NCI-H146 (cell line): ENCODE measurements around the gene AP1G2.
A peak's percentile ranks its signal among the peaks of the same experiment; 100 is the strongest.

Experiments used
- DNase-seq: peaks from one replicate; lab custom pipeline; 2025; lab: John Stamatoyannopoulos, UW

The AP1G2 gene

DNA sequence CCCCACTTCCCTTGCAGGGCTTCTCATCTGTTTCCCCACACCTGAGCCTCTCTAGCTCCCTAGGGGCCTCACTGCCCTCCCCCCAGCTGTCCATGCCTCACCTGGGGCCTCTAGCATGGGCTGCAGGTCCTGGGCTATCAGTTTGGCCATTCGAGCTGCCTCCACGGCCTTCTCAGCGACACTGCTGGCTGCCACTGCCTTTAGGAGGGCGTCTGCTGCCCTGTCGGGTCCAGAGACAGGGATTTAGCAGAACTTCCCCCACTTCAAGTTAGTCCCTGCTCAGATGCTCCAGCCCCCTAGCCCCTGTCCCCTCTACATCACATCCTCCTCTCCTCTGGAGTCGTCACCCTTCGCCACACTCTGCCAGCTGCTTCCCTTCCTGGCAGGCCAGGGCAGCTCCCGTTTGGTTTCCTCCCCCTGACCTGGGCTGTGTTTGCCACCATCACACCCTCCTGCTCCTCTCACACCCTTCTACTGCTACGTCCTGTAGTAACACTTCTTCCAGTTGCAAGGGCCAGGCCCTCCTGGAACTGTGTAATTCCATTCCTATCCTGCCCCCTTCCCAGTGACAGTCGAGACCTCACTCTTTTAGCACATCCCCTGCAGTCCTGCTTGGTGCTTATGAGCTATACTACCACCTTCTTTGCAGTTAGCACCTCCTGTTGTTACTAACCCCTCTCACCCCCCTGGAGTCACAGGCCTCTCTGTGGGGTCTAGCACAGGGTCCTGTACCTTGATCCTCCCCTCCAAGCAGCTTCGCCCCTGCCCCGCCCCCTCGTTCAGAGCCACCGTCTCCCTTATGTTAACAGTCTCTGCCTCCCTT lies 4.3 kb upstream of the AP1G2 start:
- DNase-seq, result no peak

DNA sequence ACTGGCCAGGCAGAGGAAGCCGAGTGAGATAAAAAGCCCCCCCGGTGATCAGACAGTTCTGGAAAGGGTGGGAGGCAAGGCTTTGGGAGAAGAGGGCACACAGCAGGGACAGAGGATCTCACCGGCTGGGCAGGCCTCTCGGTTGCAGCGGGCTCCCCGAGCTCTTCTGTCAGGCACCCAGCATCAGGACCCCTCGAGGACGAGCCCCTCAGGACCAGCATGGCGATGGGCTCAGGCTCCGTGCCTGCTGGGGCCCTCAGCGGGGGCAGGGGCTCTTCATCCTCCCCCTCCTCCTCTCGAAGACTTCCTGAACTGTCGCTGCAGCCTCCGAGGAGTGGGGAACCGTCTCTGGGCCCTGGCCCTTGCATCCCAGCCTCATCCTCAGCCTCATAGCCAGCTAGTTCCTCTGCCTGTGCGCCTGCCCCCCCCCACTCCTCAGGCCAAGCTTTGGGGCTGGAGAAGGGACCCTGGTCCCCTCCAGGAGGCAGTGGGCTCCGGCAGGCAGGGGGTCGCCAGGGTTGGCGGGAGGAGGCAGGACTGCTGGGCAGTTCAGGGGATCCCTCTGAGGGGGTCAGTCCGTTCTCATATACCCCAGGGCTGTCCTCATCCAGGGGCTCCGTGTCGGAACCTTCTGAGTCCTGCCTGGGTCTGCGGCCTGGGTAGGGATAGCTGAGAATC lies 3.4 kb upstream of the AP1G2 start:
- DNase-seq, result no peak

DNA sequence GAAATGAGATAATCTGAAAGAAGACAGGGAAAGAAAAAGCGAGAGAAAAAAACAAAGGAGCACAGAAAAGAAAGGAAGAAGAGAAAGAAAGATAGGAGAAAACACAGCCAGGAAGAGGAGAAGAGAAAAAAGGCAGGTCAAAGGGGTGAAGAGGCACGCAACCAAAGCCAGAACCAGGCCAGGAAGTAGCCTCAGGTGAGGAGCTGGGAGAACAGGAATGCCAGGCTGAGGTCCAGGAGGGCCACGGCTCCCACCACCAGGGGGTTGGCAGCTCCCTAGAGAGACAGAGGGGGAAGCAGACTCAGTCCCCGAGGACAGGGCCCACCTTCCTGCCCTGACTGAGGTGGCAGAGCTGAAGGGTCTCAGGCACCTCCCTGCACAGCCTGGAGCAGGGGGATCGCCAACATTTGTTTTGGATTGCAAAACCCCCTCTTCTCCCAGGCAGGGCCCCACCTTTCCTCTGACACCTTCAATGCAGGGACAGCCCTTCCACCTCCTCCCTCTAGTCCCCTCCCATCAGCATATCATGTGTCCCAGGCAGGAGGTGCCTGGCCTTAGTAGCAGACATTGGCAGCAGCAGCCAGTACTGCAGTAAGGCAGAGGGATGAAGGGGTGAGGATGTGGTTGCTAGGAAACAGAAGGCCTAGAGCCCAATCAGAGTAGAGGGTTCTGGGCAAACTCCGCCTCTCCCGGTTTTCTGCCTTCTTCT lies 2.0 kb upstream of the AP1G2 start:
- no peak for DNase-seq

DNA sequence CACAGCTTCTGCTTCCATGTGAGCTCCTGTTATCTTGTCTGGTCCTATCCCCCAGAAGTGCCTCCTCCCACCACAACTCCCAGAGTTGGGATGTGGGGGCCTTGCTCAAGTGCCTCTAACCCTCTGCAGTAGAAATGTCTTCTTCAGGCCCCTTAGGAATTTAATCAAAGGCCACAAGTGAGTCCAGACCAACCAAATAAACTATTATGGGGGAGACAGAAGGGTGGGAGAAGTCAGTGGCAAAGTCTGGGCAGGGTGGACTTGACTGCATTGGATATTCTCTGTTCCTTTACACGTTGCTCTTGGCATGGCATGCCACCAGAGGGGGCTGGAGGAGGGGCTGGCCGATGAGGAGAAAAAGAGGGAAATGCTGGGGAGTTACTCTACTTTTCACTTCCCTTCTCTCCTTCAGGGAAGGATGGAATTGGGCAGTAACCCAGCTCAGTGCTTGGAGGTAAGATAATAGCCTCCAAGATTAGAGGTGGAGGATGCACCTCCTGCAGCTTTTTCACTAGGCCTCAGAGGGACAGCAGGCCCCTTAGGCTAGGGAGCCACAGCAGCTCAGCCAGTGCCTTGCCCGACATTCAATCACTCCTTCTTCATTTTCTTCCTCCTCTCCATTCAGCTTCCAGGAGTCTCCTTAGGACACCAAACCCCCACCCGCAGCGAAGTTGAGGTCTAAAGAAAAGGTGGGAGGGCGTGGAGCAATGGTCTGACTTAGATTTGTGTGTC lies 1.2 kb upstream of the AP1G2 start:
- DNase-seq, result no peak

DNA sequence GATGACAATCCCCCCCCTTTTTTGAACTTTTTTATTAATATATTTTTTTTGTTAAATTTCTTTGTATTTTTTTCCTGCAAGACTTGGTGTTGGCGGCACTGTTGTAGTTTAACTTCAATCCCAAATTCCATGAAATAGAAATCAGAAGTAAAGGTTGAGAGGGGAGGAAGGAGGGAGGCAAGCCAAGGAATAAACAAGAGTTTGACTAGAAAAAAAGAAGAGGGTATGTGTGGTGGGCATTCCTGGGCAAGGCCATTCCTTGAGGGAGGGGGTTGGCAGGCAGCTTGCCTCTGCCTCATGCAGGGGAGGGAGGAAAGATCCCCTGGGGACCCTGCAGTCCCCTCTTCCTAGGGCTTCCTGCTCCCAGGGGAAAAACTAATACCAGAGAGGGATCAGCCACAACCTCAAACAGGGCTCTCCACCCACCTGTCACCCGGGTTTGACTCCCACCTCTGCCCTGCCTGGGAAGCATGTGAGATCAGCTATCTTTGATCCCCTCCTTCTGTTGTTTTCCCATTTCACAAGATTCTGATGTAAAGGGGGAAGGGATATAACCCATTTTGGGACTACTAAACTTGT lies 519 bp upstream of the AP1G2 start:
- DNase-seq, result no peak

DNA sequence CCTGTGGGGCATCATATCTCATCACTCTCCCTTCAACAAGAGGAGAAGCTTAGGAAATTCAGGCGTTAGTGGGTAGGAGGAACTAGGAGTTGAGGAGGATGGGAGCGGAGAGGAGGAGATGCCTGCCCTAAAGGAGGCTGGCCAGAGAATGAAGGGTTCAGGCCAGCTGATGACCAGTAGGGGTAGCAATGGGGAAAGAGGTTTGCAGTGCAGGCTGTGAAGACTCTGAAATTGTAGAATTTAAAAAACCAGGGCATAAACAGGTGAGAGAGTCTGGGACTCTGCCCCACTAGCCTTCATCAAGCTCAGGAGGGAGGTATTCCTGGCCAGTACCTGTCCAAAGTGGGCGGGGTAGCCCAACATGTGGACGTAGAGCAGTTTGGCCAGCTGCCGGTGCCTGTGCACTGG lies 809 bp downstream of the AP1G2 start:
- DNase-seq, result no peak

DNA sequence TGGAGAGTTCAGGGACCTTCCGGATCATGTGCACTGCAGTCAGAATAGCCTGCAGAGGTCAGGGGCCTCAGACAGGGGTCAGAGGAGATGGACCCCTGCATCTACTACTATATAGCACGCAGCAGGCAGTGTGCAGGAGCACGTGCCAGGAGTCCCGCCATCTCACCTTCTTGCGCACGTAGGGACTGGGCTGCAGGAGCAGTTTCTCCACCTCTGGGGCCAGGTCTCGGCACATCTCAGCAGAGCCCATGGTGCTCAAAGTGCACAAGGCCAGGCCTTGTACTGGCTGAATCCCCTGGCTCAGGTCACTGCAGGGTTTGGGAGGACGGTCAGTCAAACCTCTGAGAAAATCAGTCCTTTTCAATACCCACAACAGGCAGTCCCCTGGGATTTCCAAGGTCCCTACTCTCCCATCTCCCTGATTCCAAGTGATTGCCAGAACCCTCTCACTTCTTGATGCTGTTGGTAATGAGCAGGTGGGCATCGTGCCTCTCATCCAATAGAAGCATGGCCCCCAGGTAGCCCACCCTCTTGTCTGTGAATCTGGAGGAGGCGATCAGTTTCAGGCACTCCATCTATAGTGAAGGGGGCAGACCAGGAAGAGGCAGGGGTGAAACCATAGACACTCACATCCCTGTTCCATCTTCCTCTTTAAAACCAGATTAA lies 1.3 kb downstream of the AP1G2 start:
- no peak for DNase-seq

DNA sequence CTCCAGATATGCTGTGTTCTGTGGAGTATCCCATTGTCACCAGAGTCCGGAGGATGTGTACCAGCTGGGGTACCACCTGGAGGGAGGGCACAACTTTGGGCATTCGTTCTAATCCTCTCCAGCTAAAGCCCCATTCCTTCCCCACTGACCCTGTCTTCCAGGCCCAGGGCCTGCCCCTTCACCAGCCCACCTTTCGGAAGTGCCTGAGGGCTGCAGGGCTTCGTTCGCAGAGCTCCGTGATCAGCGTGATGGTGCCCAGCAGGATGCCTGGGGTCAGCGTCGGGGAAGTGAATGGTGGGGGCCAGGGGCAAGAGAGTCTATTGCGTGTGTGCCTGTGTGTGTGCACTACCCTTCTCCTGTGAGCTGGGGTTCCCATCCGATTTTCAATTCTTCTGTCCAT lies 2.0 kb downstream of the AP1G2 start:
- no peak for DNase-seq

DNA sequence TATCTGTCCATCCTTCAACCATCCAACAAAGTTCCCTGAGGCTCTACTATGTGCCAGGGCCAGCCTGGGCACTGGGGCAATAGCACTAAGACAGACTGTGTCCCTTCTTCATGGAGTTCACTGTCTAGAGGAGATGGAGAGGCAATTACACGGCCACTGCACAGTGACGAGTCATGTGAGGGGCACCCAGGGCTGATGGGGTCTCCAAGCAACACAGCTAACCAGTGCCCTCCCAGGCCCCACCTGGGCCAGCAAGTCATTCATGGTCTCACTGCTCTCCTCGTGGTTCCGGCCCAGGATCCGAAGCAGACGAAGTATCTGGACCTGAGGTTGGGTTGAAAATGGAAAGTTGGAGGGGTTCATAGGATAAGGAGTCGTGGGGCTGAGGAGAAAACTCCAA lies 2.7 kb downstream of the AP1G2 start:
- no peak for DNase-seq

DNA sequence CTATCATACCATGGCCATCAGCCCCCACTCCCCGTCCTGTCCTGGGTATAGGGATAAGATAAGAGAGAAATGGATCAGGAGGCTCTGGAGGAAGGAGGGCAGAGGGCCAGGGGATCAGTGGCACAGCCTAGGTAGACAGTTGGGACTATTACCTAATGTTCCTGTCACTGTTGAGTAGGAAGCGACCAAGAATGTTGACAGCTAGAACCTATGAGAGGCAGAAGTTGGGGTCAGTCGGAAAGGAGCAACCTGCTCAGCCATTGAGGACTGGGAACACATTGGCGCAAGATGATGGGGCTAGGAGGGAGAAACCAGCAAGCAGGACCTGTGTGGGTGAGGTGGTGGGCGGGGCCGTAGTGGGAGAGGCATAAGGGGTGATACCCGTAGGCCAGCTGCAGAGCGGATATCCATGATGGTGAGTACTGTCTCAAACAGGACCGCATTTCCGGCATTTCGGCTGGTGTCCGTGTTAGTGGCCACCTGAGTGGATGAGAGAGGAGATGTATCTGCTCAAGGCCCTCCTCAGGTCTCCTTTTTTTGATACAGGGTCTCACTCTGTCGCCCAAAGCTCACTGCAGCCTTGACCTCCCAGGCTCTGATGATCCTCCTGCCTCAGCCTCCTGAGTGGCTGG lies 3.3 kb downstream of the AP1G2 start:
- no peak for DNase-seq

DNA sequence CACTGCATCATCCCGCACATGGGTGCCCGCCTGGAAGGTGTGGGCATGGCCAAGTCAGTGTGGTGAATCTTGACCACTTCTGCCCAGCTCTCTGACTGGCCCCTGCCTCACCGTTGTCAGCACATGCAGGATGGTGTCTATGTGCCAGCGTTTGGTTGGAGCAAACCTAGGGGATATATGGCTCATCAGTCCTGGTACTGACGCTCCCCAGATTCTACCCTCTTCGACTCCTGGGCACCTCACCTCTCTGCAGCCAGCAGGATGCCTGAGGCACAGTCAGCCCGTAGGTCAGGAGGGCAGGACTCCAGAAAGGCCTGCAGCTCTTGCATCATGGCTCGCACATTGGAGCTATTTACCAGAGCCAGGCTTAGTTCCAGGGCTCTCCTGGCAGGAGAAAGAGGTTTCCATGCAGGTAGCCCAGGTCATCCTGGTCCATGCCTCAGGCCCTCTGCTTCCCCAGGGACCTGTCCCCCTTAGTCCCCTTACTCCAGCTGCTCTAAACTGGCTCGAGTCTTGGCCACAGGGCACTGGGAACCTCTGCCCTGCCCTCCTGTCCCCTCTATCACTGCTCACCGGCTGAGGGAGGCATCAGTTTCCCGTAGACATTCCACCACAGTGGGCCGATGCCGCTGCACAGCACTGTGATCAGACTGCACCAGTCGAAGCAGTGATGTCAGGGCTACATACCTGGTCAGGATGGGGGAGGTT lies 4.0 kb downstream of the AP1G2 start:
- no peak for DNase-seq

DNA sequence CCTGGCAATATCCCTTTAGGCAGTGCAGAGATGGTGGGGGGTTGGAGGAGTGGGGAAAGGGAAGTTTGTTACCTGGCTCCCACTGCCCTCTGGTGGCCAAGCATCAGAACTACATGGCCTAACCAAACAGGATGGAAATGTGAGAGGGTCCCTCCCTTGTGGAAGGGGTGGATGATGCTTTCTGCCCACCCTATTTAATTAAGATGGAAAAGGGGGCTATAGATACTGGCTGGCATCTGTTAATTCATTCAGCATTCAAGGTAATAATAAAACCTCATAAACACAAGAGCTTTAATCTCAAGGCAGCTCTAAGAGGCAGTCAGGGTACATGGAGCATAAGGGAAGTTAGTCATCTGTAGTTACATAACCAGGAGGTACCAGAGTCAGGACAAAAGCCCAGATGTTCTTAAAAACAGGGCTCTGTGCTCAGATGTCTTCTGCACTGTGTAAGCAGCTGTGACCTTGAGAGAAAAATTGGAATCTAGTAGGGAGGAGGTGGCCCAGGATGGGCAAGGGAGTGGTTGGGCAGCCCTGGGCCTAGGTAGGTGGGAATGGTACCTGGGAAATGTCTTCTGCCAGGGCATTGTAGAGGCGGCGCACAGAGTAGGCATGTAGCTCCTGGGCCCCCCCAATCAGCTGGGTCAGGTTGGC lies 4.6 kb downstream of the AP1G2 start:
- peak; percentile 56 for DNase-seq

DNA sequence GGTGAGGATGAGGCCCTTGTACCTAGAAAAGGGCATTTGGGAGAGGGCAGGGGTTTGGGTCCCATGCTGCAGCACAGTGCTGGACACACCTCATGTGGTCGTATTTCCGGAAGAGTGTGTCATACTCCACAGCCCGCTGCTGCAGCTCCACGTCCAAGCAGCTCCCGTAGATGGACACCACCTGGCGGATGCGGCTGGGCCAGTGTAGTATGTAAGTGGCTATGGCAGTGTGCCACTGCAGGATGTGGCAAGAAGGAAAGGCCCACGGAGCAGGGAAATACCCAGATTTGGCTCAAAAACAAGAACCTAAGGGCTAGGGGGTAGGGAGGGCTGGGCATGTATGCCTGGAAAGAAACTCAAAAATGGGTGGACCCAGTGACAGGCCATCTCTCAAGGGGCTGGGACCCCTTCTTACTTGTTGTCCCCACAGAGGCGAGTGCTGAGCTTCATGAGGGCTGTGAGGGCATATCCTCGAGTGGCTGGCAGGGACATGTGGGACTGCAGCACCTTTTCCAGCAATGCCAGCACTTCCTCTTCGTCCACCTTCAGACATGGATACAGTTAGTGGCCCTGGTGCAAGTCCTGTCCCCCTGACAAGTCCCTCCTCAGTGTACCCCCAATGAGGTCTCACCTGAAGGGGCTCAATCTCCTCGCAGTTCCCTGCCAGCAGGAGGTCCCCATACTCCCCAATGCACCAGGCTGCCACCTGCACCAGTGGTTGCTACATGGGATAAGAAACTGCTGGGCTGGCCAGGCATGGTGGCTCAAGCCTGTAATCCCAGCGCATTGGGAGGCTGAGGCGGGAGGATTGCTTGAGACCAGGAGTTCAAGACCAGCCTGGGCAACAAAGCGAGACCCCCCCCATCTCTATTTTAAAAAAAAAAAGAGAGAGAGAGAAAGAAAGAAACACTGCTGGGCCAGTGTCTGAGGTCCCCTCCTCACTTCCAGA lies 5.4 kb downstream of the AP1G2 start:
- DNase-seq, result no peak

DNA sequence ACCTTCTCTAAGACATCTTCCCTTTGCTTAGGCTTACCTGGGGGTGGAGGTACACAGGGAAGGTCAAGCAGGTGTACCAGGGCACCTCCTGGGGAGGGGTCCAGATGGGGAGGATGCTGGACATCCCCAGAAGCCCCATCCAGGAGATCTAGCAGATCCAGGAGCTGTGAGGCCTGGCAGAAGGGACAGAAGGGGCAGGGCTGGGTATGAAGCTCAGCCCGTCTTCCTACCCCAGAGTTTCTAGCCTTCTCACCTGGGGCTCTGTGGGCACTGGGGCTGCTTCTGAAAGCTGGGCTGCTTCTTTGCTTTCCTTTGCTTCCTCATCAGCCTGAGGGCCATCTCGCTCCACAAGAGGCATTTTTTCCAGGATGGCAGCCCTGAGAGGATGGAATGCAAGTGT lies 6.3 kb downstream of the AP1G2 start:
- DNase-seq, result no peak

DNA sequence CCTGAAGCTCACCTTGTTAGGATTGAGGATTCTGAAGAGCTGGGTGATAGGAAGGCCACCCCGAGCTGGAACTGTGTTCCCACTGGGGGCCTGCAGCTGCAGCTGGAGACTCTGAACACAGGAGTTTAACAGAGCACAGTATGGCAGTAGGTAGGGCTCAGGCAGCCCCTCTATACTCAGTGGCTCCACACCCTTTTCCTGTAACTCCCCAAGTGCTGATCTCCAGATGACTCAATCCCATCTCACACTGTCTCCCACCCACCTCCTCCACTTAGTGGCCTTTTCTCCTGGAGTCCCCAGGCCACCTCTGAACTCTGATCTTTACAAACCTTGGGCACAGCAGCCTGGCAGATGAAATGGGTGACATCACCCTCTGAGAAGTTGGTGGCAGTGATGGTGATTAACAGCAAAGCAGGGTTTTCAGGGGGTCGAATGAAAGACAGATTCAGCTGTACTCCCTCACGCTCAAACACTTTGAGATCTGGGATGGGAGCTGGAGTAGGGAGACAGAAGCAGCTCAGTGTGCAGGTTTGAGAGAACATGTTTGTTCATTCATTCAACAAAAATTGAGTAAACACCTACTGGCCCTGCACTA lies 7.6 kb downstream of the AP1G2 start:
- no peak for DNase-seq

DNA sequence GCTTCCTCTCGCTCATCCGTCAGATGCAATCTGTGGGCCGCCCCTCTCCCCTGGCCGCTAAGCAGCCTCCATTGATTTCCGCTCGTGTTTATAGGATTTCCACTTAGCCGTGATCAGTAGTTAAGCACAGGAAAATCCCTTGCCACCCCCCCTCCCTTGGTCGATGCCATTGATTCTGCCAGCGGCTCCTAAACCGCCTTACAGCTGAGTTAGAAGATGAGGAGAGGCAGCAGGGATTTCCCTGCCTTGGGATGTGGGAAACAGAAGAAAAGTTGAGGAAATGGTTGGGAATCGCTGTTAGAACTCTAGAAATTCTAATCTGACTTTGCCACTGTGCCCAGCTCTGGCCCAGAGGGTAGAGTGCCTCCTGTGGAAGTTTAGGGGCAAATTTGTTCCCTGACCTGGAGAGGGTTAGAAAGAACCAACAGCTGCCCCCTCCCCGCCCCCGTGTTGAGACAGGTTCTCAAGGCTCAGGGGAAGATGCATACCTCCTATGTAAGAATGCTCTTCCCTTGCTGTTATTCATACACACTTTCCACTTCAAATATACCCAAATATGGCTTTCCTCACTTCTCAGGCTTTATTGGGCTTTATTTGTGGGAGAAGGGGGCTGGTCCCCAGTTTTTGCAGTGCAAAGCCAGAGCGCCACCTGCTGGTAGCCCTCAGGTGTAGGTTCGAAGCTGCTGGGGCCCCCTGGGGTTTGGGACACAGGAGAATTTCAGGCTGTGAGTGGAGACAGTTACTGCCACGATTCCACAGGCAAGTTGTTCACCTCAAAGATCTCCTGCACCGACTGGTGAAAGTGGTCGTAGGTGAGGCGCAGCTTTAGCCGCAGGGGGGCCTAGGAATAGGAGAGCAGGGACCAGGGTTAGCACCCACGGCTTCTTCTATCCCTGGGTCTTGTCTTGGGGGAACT lies 8.3 kb downstream of the AP1G2 start:
- peak; percentile 55 for DNase-seq

DNA sequence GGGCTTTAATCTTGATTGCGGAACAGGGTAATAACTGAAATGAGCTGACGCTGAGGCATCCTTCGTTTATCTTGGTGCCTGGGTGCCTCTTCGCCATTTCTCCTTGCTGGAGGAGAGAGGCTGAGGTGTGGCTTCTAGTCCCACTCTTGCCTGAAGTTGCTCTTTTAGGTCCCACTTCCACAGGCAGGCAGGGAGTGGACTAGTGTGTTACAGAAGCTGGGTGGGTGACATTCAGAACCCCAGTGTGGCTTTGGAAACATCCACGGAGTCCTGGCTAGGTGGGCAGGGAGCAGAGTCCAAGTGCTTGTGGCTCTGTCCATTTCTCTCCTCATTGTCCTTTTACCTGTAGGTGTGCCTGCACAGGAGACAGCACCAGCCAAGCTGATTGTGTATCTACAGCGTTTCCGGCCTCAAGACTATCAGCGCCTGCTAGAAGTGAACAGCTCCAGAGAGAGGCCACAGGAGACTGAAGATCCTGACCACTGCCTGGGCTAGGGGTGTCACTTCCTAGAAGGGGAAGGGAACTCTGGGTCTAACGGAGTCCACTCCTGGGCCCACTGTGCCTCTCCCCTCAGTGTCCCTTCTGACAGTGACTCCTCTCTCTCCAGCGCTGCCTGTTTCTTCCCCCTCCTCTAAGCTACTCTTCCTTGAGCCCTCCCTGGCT lies 9.1 kb downstream of the AP1G2 start:
- DNase-seq, result no peak
